Breast epithelium (tissue), 3 donors: Measurements from ENCODE around the gene CDK6.

ENCODE experiments used
- CTCF ChIP-seq, 3 donors: fragments of 450-650 bp; IDR thresholded peaks; one replicate each; pipeline ENCODE4 v1.5.1; 2016 to 2017; ENCODE audit warnings: antibody characterized with exemption in 3 of 3, mild to moderate bottlenecking in 3 of 3, moderate library complexity in 3 of 3
- POLR2AphosphoS5 ChIP-seq, 3 donors: sonication (generic); formaldehyde crosslinking; IDR thresholded peaks; one replicate each; pipeline ENCODE4 v1.6.1; 2017; ENCODE audit warnings: antibody characterized with exemption in 3 of 3

DNA sequence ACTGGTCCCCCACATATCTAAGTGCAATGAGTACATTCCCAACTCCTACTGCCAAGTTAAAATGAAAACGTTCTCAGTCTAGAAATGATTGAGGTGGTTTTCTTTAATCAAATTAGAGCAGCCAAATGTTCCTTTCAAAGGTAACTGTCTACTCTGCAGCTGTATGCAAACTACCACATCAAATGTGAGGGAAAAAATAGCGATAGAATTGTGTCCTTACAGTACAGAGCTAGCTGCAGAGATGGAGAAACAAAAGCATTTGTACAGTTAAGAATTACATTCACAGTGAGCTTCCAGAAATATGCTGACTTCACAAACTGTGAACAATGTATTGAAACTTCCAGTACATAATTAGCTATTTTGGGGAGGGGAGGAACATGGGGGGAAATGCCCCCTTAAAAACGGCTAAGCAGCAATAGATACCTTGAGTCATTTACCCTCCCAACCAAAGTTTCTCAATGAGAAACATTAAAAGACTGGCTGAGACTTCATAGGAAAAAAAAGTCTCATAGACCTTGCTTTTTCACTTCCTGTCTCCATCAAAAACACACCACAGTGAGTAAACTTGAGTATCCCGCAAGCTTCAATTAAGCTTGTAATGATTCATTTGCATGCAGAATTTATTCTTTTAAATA is 22.9 kb downstream of the CDK6 start:
- TF ChIP-seq CTCF (IDR thresholded peaks at IDR 0.05): no peak
- no peak for TF ChIP-seq POLR2AphosphoS5 (IDR thresholded peaks at IDR 0.05)
